HG03139 (cell line): ENCODE results near the gene RAI1.
"Not testable (repeated sequence)": the region's sequence is repeated elsewhere in the genome, so short reads cannot be mapped to it uniquely, and the experiment has no call there.

Experiments
- ATAC-seq: cut with Tn5 transposase; IDR thresholded peaks from one replicate; pipeline ENCODE4 v1.9.1; 2021; ENCODE audit not compliant: unreplicated experiment

The RAI1 gene, protein sequence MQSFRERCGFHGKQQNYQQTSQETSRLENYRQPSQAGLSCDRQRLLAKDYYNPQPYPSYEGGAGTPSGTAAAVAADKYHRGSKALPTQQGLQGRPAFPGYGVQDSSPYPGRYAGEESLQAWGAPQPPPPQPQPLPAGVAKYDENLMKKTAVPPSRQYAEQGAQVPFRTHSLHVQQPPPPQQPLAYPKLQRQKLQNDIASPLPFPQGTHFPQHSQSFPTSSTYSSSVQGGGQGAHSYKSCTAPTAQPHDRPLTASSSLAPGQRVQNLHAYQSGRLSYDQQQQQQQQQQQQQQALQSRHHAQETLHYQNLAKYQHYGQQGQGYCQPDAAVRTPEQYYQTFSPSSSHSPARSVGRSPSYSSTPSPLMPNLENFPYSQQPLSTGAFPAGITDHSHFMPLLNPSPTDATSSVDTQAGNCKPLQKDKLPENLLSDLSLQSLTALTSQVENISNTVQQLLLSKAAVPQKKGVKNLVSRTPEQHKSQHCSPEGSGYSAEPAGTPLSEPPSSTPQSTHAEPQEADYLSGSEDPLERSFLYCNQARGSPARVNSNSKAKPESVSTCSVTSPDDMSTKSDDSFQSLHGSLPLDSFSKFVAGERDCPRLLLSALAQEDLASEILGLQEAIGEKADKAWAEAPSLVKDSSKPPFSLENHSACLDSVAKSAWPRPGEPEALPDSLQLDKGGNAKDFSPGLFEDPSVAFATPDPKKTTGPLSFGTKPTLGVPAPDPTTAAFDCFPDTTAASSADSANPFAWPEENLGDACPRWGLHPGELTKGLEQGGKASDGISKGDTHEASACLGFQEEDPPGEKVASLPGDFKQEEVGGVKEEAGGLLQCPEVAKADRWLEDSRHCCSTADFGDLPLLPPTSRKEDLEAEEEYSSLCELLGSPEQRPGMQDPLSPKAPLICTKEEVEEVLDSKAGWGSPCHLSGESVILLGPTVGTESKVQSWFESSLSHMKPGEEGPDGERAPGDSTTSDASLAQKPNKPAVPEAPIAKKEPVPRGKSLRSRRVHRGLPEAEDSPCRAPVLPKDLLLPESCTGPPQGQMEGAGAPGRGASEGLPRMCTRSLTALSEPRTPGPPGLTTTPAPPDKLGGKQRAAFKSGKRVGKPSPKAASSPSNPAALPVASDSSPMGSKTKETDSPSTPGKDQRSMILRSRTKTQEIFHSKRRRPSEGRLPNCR (N-terminal part only)

DNA sequence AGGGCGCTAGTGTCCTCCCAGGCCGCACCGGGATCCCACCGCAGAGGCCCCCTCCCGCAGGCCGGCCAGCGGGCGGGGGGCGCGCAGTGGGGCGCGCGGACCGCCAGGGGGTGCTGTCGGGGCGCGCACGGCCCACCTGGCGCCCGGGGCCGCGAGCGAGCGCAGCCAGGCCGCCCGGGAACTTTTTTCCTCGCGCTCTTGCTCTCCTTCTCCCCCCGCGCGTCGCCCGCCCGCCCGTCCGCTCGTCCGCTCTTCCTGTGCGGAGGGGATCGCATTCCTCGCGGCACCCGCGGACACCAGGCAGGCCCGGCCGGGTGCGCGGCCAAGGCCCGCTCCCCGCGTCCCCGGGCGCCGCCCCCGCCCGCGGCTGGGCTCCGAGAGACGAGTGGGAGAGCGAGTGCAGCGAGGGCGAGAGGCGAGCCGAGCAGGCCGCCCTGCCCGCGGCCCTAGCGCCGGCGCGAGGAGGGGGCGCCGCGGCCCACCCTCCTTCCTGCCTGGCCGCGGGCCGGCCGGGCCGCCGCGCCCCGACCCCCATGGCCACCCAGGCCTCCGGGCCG is at the start of gene RAI1:
Gene RAI1, plus strand, starts transcription at position 272 of the 557 bp plus-strand sequence. CDS start 111,491 bp downstream, outside the sequence.
- ATAC-seq, result peak; percentile 29

DNA sequence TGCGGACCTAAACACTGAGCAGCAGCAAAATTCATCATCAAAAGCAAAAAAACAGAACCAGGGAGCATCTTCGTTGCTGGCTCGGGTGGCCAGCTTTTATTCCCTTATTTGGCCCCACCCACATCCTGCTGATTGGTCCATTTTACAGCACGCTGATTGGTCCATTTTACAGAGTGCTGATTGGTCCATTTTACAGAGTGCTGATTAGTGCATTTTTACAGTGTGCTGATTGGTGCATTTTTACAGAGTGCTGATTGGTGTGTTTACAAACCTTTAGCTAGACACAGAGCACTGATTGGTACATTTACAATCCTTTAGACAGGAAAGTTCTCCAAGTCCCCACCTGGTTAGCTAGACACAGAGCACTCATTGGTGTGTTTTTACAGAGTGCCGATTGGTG is 48.6 kb upstream of the RAI1 start:
- not testable (repeated sequence) for ATAC-seq

DNA sequence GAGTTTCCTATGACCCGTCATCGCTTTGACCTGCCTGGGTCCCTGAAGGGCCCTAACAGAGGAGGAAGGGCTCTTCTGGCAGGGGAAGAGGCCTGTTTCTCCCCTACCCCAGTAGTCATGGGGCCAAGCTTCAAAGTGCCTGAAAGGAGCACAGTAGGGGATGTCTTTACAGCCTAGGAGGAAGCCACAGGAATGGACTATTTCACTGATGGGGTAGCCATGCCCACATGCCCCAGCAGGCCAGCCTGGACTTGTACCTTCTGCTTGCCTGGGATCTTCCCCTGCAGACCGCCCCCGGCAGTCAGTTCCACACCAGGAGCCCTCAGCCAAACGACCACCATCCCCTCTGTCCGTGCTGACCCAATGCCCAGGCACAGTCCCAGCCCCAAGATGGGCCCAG is 47.9 kb upstream of the RAI1 start:
- no peak for ATAC-seq

DNA sequence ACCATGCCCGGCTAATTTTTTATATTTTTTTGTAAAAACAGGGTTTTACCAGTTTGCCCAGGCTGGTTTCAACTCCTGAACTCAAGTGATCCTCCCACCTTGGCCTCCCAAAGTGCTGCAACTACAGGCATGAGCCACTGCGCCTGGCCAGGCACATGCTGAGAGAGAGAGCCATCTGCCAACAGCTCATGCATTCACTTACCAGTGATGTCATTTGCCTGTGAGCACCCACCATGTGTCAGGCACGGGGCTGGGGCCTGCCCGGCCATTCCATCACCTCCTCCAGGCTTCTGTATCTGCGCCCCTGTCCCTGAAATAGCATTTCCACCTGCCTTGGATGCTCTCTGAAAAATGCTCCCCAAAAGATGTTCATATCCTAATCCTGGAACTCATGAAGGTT is 46.1 kb upstream of the RAI1 start:
- ATAC-seq, result no peak

DNA sequence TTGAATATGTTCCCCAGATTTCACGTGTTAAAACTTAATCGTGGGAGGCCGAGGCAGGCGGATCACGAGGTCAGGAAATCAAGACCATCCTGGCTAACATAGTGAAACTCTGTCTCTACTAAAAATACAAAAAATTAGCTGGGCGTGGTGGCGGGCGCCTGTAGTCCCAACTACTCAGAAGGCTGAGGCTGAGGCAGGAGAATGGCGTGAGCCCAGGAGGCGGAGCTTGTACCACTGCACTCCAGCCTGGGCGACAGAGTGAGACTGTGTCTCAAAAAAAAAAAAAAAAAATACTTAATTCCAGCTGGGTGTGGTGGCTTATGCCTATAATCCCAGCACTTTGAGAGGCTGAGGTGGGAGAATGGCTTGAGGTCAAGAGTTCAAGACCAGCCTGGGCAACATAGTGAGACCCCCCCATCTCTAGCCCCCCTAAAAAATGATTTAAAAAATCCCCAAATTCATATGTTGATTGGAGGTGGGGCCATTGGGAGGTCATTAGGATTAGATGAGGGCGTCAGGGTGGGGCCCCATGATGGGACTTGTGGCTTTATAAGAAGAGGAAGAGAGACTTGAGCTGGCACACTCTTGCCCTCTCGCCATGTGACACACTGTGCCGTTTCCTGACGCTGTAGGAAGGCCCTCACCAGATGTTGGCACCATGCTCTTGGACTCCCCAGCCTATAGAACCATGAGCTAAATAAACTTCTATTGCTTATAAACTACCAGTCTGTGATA is 45.6 kb upstream of the RAI1 start:
- not testable (repeated sequence) for ATAC-seq

DNA sequence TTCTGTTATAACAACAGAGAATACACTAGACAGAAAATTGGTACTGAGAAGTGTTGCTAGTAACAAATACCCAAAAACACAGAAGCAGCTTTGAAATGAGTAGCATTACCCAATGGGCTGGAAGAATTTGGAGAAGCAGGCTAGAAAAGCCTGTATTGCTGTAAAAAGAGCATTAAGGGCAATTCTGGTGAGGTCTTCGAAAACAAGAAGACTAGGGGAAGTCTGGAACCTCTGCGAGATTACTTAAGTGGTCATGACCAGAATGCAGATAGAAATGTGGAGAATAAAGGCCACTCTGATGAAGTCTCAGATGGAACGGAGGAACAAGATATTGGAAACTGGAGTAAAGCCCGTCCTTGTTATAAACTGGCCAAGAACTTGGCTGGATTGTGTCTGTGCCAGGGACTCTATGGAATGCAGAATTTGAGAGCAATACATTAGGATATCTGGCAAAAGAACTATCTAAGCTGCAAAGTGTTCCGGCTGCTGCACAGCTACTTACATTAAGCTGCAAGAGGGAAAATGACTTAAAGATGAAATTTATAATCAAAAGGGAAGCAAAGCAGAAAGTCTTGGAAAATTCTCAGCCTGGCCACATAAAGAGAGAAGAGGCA is 44.9 kb upstream of the RAI1 start:
- no peak for ATAC-seq

DNA sequence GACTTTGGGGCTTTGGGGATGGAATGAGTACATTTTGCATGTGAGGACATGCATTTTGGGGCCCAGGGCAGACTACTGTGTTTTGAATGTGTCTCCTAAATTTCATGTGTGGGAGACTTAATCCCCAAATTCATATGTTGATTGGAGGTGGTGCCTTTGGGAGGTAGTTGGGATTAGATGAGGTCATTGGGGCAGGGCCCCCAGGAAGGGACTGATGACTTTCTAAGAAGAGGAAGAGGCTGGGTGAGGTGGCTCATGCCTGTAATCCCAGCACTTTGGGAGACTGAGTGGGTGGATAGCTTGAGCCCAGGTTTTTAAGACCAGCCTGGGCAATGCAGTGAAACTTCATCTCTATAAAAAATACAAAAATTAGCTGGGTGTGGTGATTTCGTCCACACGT is 42.8 kb upstream of the RAI1 start:
- no peak for ATAC-seq

DNA sequence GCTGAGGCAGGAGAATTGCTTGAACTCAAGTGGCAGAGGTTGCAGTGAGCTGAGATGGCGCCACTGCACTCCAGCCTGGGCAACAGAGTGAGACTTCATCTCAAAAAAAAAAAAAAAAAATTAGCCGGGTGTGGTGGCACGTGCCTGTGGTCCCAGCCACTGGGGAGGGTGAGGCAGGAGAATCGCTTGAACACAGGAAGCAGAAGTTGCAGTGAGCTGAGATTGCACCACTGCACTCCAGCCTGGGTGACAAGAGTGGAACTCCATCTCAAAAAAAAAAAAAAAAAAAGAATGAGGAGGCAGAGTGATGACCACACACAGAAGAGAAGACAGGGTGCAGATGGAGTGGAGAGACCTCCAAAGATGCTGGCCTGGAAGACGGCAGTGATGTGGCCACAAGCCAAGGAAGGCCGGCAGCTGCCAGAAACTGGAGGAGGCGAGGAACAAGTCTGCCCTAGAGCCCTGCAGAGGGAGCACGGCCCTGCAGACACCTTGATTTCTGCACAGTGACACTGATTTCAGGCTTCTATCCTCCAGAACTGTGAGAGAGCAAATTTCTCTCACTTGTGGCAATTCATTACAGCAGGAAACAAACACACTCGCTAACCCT is 41.5 kb upstream of the RAI1 start:
- not testable (repeated sequence) for ATAC-seq

DNA sequence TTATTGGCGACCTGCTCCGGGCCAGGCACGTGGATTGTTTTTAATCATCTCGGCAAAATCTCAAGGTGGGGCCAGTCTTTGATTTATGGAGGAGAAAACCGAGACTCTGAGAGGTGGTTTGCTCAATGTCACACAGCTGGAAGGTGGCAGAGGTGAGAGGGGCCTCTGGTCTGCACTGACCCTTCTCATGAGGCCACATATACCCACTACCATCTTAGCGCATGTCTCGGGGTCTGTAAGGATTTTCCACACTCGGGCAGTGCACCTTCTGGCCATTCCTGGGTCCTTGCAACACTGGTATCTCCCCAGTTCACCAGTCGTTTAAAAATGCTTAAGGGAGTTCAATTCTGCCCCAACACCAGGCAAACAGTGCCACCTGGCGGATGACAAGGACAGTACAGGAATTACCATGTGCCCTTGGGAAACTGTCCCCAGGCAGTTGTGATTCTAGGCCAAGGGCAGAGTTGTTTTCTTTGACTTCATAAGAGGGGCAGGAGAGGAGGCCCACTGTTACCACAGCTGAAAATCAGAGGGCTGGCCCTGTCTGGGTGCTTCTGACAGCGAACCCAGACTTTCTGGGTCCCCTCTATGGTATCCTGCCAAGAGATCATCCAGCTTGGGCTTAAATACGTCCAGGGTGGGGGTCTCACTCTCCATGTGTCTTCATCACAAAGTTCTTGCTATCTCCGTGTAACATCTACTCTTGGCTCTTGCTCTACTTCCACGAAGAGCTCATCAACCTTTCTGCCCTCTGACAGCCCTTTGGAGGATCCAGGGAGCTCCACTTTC is 39.4 kb upstream of the RAI1 start:
- no peak for ATAC-seq

DNA sequence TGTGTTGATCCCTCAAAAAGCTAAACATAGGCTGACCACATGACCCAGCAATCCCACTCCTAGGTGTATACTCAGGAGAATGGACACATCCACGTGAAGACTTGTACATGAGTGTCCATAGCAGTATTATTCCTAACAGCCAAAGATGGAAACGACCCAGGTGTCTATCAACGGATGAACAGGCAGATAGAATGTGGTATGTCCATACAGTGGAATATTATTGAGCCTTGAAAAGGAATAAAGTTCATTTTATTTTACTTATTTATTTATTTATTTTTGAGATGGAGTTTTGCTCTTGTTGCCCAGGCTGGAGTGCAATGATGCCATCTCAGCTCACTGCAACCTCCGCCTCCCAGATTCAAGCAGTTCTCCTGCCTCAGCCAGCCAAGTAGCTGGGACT is 36.1 kb upstream of the RAI1 start:
- not testable (repeated sequence) for ATAC-seq

DNA sequence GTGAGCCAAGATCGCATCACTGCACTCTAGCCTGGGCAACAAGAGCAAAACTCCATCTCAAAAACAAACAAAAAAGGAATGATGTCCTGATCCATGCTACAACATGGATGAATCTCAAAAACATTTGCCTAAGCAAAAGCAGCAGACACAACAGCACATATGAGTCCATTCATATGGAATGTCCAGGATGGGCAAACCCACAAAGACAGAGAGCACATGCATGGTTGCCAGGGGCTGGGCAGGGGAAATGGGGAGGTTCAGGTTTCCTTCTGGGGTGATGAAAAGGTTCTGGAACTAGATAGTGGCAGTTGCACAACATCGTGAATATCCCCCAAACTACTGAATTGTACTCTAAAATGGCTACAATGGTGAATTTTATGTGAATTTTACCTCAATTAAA is 35.3 kb upstream of the RAI1 start:
- no peak for ATAC-seq

DNA sequence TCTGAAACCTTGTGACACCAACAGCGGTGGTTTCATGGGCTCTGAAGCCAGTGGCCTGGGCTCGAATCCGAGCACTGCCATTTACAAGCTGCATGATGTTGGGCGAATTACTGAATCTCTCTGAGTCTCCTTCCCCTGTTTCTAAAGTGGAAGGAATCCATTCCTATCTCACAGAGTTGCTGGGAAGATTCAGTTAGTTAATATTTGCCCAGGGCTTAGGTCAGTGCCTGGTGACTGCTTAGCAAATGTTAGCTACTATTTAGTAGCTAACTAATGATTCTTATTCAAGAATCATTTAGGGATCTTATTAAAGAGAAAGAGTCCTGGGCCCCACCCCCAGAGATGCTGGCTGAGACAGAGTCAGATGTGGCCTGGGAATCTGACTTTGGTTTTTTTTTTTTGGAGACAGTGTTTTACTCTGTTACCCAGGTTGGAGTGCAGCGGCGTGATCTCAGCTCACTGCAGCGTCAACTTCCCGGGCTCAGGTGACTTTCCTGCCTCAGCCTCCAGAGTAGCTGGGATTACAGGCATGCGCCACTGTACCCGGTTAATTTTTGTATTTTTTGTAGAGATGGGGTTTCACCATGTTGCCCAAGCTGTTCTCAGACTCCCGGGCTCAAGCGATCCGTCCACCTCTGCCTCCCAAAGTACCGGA is 33.6 kb upstream of the RAI1 start:
- no peak for ATAC-seq

DNA sequence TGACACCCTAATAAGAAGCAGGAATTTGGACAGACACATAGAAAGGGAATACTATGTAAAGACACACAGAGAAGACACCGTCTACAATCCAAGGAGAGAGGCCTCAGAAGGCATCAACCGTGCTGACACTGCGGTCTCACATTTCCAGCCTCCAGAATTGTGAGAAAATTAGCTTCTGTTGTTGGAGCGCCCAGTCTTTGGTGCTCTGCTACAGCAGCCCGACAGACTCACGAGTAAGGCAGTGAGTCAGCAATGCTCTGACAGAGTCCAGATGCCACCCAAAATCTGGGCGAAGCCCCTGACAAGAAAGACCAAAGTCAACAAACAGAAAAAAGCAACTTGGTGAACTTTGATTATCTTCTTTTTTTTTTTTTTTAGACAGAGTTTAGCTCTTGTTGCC is 32.5 kb upstream of the RAI1 start:
- ATAC-seq, result no peak

DNA sequence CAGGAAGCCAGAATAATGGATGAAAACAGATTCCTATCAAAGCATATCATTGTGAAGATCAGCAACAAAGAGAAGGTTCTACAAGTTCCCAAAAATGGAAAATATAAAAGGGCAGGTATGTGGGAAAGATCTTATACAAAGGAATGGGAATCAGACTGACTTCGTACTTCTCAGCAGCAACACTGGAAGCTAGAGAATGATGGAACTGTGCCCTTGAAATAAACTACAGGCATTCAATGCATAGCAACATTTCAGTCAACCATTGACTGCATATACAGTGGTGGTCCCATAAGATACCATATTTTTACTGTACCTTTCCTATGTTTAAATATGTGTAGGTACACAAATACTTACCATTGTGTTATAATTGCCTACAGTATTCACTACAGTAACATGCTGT is 30.3 kb upstream of the RAI1 start:
- no peak for ATAC-seq

DNA sequence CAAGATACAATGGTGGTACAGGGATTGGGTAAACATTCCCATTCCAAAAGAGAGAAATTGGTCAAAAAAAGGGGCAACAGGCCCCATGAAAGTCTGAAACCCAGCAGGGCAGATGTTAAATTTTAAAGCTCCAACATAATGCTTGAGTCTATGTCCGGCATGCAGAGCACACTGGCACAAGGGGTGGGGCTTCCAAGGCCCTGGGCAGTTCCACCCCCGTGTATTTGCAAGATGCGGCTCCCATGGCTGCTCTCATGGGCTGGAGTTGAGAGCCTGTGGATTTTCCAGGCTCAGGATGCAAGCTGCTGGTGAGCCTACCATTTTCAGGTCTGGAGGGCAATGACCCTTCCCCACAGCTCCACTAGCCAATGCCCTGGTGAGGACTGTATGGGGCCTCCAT is 27.9 kb upstream of the RAI1 start:
- ATAC-seq, result no peak

DNA sequence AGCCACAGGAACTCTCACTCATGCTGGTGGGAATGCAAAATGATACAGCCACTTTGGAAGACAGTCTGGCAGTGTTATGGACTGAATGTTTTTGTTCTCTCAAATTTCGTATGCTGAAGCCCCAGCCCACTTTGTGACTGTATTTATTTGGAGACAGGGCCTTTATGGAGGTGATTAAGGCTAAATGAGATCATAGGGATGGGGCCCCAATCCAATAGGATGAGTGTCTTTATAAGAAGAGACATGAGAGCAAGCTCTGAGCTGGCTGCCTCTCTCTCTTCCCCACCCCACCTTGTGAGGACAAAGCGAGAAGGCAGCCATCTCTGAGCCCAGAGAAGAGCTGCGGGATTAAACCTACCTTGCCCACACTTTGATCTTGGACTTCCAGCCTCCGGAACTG is 21.9 kb upstream of the RAI1 start:
- ATAC-seq, result no peak

DNA sequence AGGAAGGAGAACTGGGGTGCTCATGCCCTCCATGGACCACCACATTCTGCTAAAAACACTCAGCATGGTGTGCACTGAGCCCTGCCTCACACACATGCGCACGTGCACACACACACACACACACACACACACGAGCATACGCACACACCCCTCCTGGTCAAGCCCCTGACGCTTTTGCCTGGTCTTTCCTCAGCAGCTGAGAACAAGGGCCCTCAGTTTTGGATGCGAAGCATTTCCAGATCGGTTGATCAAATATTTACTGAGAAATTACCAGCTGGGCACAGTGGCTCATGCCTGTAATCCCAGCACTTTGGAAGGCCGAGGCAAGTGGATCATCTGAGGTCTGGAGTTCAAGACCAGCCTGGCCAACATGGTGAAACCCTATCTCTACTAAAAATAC is 20.1 kb upstream of the RAI1 start:
- no peak for ATAC-seq

DNA sequence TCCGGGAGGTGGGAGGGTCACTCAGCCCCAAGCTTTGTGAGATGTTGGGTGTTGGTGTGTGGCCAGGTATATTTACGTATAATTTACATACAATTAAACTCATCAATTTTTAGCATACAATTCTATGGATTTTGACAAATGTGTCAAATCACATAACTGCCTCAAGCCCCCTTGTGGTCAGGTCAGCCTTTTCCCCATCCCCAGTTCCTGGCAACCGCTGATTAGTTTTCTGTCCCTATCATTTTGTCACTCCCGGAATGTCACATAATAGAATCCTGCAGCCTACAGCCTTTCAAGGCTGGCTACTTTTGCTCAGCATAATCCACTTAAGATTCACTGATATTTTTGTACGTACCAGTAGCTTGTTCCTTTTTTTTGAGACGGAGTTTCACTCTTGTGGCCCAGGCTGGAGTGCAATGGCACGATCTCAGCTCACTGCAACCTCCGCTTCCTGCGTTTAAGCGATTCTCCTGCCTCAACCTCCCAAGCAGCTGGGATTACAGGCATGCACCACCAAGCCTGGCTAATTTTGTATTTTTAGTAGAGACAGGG is 19.3 kb upstream of the RAI1 start:
- ATAC-seq, result no peak
